GM23338 (cell line): ENCODE results near the gene NUBP1. TPM values are rescaled to one million over a fixed set of nuclear protein-coding genes. Genes with fewer than 3 reads are reported as not detected.

Experiments
- ATAC-seq: fragments of 200-7000 bp; cut with Tn5 transposase; 3 replicates; pipeline ENCODE4 v1.9.1; 2020
- DNase-seq: peaks from one replicate; pipeline ENCODE4 v3.0.0-alpha.2; 2015; ENCODE audit warnings: low spot score
- H2AFZ ChIP-seq: fragments of 200-600 bp; sonication (generic); 2 replicates; pipeline ENCODE4 v1.8.0; 2016; ENCODE audit warnings: antibody characterized with exemption, mild to moderate bottlenecking, moderate library complexity
- H3F3A ChIP-seq: fragments of 200-600 bp; sonication (generic); replicated peaks from 2 replicates; pipeline ENCODE4 v1.8.0; 2017; ENCODE audit warnings: antibody characterized with exemption, mixed run types, low read depth
- H3K27ac ChIP-seq: fragments of 200-600 bp; sonication (generic); 2 replicates; pipeline ENCODE4 v1.6.1; 2016; ENCODE audit warnings: low read depth
- H3K27me3 ChIP-seq: fragments of 200-600 bp; sonication (generic); 2 replicates; pipeline ENCODE4 v1.8.0; 2016; ENCODE audit warnings: mild to moderate bottlenecking, mixed run types, moderate library complexity; ENCODE audit not compliant: insufficient read depth
- H3K36me3 ChIP-seq: fragments of 200-600 bp; sonication (generic); 2 replicates; pipeline ENCODE4 v1.8.0; 2016; ENCODE audit warnings: mild to moderate bottlenecking; ENCODE audit not compliant: insufficient read depth
- H3K4me1 ChIP-seq: fragments of 200-600 bp; sonication (generic); 2 replicates; pipeline ENCODE4 v1.8.0; 2016; ENCODE audit warnings: mild to moderate bottlenecking, moderate library complexity; ENCODE audit not compliant: insufficient read depth
- H3K4me2 ChIP-seq: fragments of 200-600 bp; sonication (generic); 2 replicates; pipeline ENCODE4 v1.7.1; 2017; ENCODE audit warnings: mixed run types
- H3K4me3 ChIP-seq: fragments of 200-600 bp; sonication (generic); 2 replicates; pipeline ENCODE4 v1.6.1; 2016; ENCODE audit warnings: mixed run types
- H3K79me2 ChIP-seq: fragments of 200-600 bp; sonication (generic); replicated peaks from 2 replicates; pipeline ENCODE4 v1.8.0; 2017; ENCODE audit warnings: mild to moderate bottlenecking; ENCODE audit not compliant: insufficient read depth
- H3K9me2 ChIP-seq: fragments of 200-600 bp; sonication (generic); 2 replicates; pipeline ENCODE4 v1.8.0; 2017; ENCODE audit not compliant: insufficient read depth
- H4K20me1 ChIP-seq: fragments of 200-600 bp; sonication (generic); replicated peaks from 2 replicates; pipeline ENCODE4 v1.8.0; 2017; ENCODE audit warnings: mild to moderate bottlenecking; ENCODE audit not compliant: insufficient read depth
- H3K27ac Mint-ChIP-seq: 2 replicates; pipeline ENCODE4 v1.8.0; 2020; ENCODE audit warnings: inconsistent platforms, mild to moderate bottlenecking, moderate library complexity, mixed read lengths
- H3K27me3 Mint-ChIP-seq: 3 replicates; pipeline ENCODE4 v1.8.0; 2022; ENCODE audit warnings: low read depth, mild to moderate bottlenecking, moderate library complexity, mixed read lengths, inconsistent platforms; ENCODE audit not compliant: insufficient read depth, poor library complexity
- H3K36me3 Mint-ChIP-seq: 3 replicates; pipeline ENCODE4 v1.8.0; 2021; ENCODE audit warnings: low read depth, mild to moderate bottlenecking, inconsistent platforms, moderate library complexity, mixed read lengths
- H3K4me1 Mint-ChIP-seq: 3 replicates; pipeline ENCODE4 v1.8.0; 2020; ENCODE audit warnings: mild to moderate bottlenecking, inconsistent platforms, mixed read lengths
- H3K4me3 Mint-ChIP-seq: 3 replicates; pipeline ENCODE4 v1.8.0; 2021; ENCODE audit warnings: moderate library complexity, mild to moderate bottlenecking, inconsistent platforms, mixed read lengths
- H3K9me3 Mint-ChIP-seq: 3 replicates; pipeline ENCODE4 v1.8.0; 2020; ENCODE audit warnings: moderate library complexity, mild to moderate bottlenecking, inconsistent platforms, mixed read lengths
- CREB1 ChIP-seq: fragments of 250-450 bp; sonication (Bioruptor Pico); IDR thresholded peaks from 2 replicates; pipeline ENCODE4 v1.5.0; 2020; ENCODE audit warnings: low read depth, mild to moderate bottlenecking, moderate library complexity
- CTCF ChIP-seq, 2 experiments: fragments of 200-600 bp in 1 of 2; sonication (generic) in 1 of 2; conservative IDR thresholded peaks; 2 replicates each; pipeline versions ENCODE4 v1.5.1 to v1.6.1; 2016 to 2017; ENCODE audit warnings: antibody characterized with exemption in 2 of 2, low read depth in 2 of 2, mild to moderate bottlenecking in 2 of 2, moderate library complexity in 1 of 2
- ETS1 ChIP-seq: IDR thresholded peaks from 2 replicates; pipeline ENCODE4 v1.6.1; 2016; ENCODE audit warnings: antibody characterized with exemption
- EZH2 ChIP-seq: fragments of 200-600 bp; sonication (generic); IDR thresholded peaks from one replicate; pipeline ENCODE4 v1.8.0; 2017; ENCODE audit warnings: antibody characterized with exemption, mild to moderate bottlenecking, low read depth; ENCODE audit not compliant: unreplicated experiment
- EZH2phosphoT487 ChIP-seq: fragments of 200-600 bp; sonication (generic); IDR thresholded peaks from one replicate; pipeline ENCODE4 v1.8.1; 2018; ENCODE audit warnings: antibody characterized with exemption; ENCODE audit not compliant: unreplicated experiment
- JUNB ChIP-seq: IDR thresholded peaks from one replicate; pipeline ENCODE4 v1.6.1; 2016; ENCODE audit warnings: antibody characterized with exemption; ENCODE audit not compliant: unreplicated experiment
- NANOG ChIP-seq: IDR thresholded peaks from 2 replicates; pipeline ENCODE4 v1.6.1; 2016; ENCODE audit warnings: antibody characterized with exemption, borderline replicate concordance
- POLR2AphosphoS5 ChIP-seq: IDR thresholded peaks from 2 replicates; pipeline ENCODE4 v1.6.1; 2016; ENCODE audit warnings: antibody characterized with exemption, low read depth
- STAT1 ChIP-seq: IDR thresholded peaks from one replicate; pipeline ENCODE4 v1.6.1; 2016; ENCODE audit warnings: antibody characterized with exemption; ENCODE audit not compliant: unreplicated experiment
- ZNF114 ChIP-seq: fragments of 250-450 bp; sonication (Bioruptor Pico); IDR thresholded peaks from 2 replicates; pipeline ENCODE4 v1.5.0; 2020; ENCODE audit warnings: mild to moderate bottlenecking, moderate library complexity
- ZNF331 ChIP-seq: fragments of 250-450 bp; sonication (Bioruptor Pico); IDR thresholded peaks from 2 replicates; pipeline ENCODE4 v1.5.0; 2020; ENCODE audit warnings: low read depth, mild to moderate bottlenecking, moderate library complexity
- polyA plus RNA-seq: library from polyadenylated mRNA; unstranded; fragments of >200 nt; fragmentation: Nextera tagmentation; extraction: Ambion mirVana; gene quantifications from 2 replicates; pipeline ENCODE4 v1.2.1, GENCODE V29; 2016
- total RNA-seq: library from RNA; depleted of rRNA; stranded (reverse); fragments of >200 nt; shearing (Covaris generic); gene quantifications from 2 replicates; pipeline ENCODE4 v1.2.3, GENCODE V29; 2014
- TF ChIP-seq, protein P1 (sequence below): IDR thresholded peaks from one replicate; pipeline ENCODE4 v1.6.1; 2018; ENCODE audit warnings: antibody characterized with exemption; ENCODE audit not compliant: unreplicated experiment
- TF ChIP-seq, protein P2 (sequence below): fragments of 250-450 bp; sonication (Bioruptor Pico); IDR thresholded peaks from 2 replicates; pipeline ENCODE4 v1.5.0; 2020; ENCODE audit warnings: mild to moderate bottlenecking, moderate library complexity

NUBP1 gene
- total and polyA plus RNA-seq, 2 experiments from 2014 or later, result 22.8 to 41.2 TPM

- Mint-ChIP-seq H3K4me3 (no peak overlapping the region), H3K4me1 (no peaks in the 10 kb centered on the region; the same call in 2 of the 3 replicates), H3K27ac (no peak overlapping the region), H3K27me3 (peaks cover under 1% of the 10 kb centered on the region), H3K9me3 (no peaks in the 10 kb centered on the region), H3K36me3 (peaks cover 43% of the 10 kb centered on the region)
- H3K36me3 ChIP-seq, result no peaks in the 10 kb centered on the region
- no peak overlapping the region for H2AFZ ChIP-seq
- H3K27ac ChIP-seq, result no peak overlapping the region
- H3K79me2 ChIP-seq, result no peaks in the 10 kb centered on the region
- no peak overlapping the region for H3K4me2 ChIP-seq
- H3K4me1 ChIP-seq, result no peaks in the 10 kb centered on the region
- H3F3A ChIP-seq, result no peaks in the 10 kb centered on the region
- no peaks in the 10 kb centered on the region for H3K27me3 ChIP-seq
- no peak for TF ChIP-seq EZH2
- no peak for TF ChIP-seq ZNF331 (CRISPR knock-in tag)
- no peak for TF ChIP-seq STAT1
- TF ChIP-seq, protein P1, sequence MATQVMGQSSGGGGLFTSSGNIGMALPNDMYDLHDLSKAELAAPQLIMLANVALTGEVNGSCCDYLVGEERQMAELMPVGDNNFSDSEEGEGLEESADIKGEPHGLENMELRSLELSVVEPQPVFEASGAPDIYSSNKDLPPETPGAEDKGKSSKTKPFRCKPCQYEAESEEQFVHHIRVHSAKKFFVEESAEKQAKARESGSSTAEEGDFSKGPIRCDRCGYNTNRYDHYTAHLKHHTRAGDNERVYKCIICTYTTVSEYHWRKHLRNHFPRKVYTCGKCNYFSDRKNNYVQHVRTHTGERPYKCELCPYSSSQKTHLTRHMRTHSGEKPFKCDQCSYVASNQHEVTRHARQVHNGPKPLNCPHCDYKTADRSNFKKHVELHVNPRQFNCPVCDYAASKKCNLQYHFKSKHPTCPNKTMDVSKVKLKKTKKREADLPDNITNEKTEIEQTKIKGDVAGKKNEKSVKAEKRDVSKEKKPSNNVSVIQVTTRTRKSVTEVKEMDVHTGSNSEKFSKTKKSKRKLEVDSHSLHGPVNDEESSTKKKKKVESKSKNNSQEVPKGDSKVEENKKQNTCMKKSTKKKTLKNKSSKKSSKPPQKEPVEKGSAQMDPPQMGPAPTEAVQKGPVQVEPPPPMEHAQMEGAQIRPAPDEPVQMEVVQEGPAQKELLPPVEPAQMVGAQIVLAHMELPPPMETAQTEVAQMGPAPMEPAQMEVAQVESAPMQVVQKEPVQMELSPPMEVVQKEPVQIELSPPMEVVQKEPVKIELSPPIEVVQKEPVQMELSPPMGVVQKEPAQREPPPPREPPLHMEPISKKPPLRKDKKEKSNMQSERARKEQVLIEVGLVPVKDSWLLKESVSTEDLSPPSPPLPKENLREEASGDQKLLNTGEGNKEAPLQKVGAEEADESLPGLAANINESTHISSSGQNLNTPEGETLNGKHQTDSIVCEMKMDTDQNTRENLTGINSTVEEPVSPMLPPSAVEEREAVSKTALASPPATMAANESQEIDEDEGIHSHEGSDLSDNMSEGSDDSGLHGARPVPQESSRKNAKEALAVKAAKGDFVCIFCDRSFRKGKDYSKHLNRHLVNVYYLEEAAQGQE, result no peak
- no peak for TF ChIP-seq POLR2AphosphoS5
- TF ChIP-seq, protein P2, sequence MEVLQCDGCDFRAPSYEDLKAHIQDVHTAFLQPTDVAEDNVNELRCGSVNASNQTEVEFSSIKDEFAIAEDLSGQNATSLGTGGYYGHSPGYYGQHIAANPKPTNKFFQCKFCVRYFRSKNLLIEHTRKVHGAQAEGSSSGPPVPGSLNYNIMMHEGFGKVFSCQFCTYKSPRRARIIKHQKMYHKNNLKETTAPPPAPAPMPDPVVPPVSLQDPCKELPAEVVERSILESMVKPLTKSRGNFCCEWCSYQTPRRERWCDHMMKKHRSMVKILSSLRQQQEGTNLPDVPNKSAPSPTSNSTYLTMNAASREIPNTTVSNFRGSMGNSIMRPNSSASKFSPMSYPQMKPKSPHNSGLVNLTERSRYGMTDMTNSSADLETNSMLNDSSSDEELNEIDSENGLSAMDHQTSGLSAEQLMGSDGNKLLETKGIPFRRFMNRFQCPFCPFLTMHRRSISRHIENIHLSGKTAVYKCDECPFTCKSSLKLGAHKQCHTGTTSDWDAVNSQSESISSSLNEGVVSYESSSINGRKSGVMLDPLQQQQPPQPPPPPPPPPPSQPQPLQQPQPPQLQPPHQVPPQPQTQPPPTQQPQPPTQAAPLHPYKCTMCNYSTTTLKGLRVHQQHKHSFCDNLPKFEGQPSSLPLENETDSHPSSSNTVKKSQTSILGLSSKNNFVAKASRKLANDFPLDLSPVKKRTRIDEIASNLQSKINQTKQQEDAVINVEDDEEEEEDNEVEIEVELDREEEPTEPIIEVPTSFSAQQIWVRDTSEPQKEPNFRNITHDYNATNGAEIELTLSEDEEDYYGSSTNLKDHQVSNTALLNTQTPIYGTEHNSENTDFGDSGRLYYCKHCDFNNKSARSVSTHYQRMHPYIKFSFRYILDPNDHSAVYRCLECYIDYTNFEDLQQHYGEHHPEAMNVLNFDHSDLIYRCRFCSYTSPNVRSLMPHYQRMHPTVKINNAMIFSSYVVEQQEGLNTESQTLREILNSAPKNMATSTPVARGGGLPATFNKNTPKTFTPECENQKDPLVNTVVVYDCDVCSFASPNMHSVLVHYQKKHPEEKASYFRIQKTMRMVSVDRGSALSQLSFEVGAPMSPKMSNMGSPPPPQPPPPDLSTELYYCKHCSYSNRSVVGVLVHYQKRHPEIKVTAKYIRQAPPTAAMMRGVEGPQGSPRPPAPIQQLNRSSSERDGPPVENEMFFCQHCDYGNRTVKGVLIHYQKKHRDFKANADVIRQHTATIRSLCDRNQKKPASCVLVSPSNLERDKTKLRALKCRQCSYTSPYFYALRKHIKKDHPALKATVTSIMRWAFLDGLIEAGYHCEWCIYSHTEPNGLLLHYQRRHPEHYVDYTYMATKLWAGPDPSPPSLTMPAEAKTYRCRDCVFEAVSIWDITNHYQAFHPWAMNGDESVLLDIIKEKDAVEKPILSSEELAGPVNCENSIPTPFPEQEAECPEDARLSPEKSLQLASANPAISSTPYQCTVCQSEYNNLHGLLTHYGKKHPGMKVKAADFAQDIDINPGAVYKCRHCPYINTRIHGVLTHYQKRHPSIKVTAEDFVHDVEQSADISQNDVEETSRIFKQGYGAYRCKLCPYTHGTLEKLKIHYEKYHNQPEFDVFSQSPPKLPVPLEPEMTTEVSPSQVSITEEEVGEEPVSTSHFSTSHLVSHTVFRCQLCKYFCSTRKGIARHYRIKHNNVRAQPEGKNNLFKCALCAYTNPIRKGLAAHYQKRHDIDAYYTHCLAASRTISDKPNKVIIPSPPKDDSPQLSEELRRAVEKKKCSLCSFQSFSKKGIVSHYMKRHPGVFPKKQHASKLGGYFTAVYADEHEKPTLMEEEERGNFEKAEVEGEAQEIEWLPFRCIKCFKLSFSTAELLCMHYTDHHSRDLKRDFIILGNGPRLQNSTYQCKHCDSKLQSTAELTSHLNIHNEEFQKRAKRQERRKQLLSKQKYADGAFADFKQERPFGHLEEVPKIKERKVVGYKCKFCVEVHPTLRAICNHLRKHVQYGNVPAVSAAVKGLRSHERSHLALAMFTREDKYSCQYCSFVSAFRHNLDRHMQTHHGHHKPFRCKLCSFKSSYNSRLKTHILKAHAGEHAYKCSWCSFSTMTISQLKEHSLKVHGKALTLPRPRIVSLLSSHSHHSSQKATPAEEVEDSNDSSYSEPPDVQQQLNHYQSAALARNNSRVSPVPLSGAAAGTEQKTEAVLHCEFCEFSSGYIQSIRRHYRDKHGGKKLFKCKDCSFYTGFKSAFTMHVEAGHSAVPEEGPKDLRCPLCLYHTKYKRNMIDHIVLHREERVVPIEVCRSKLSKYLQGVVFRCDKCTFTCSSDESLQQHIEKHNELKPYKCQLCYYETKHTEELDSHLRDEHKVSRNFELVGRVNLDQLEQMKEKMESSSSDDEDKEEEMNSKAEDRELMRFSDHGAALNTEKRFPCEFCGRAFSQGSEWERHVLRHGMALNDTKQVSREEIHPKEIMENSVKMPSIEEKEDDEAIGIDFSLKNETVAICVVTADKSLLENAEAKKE, result no peak
- TF ChIP-seq ZNF114 (CRISPR knock-in tag), result no peak
- no peak for TF ChIP-seq CREB1 (CRISPR knock-in tag)
- TF ChIP-seq NANOG, result no peak
- no peak for TF ChIP-seq EZH2phosphoT487
- no peak for TF ChIP-seq ETS1
- no peak for TF ChIP-seq JUNB
- TF ChIP-seq CTCF (conservative IDR thresholded peaks at IDR 0.05; ENCODE audit: low read depth in 2 of 2), result no peak
- ATAC-seq (no peak), DNase-seq (no peak)
- H4K20me1 ChIP-seq, result no peaks in the 10 kb centered on the region; the same call in 1 of the 2 replicates
- no peak overlapping the region for H3K4me3 ChIP-seq
- no peaks in the 10 kb centered on the region for H3K9me2 ChIP-seq
Measured at GRCh38 chr16:10756574-10756973, 12.9 kb downstream of the NUBP1 start.
